GM18951 (cell line): ENCODE results near the gene LINGO3.
"Not testable (repeated sequence)": the region's sequence is repeated elsewhere in the genome, so short reads cannot be mapped to it uniquely, and the experiment has no call there.

ENCODE experiments used
- POLR2A ChIP-seq: IDR thresholded peaks from 4 replicates; pipeline ENCODE4 v1.6.1; 2011; ENCODE audit warnings: mild to moderate bottlenecking; ENCODE audit not compliant: insufficient read length, insufficient read depth; ENCODE audit errors: extremely low read depth
- in situ Hi-C: fragments of 300-500 bp; cut with MboI; formaldehyde crosslinking; loops from one replicate; pipeline ENCODE4 v1.12.0; 2022; ENCODE audit warnings: low sequenced_read_pairs, mixed read lengths, inconsistent platforms; ENCODE audit not compliant: unreplicated experiment

The LINGO3 gene

GRCh38 chr19:2308114-2308556 lies at the start of gene LINGO3:
LINGO3 (minus strand) TSS chr19:2308154; CDS start chr19:2291776, 16,378 bp downstream.
- no peak for TF ChIP-seq POLR2A
- in situ Hi-C loops: no loop called here

GRCh38 chr19:2356036-2356646 lies 48.2 kb upstream of the LINGO3 start:
- in situ Hi-C loops: no loop called here
- no peak for TF ChIP-seq POLR2A

GRCh38 chr19:2355168-2356035 lies 47.4 kb upstream of the LINGO3 start:
- no peak for TF ChIP-seq POLR2A
- in situ Hi-C loops: no loop called here

- in situ Hi-C loops: no loop called here
- TF ChIP-seq POLR2A: no peak
Observed at GRCh38 chr19:2354670-2355069, 46.7 kb upstream of the LINGO3 start.

GRCh38 chr19:2353887-2354592 lies 46.1 kb upstream of the LINGO3 start:
- no peak for TF ChIP-seq POLR2A
- in situ Hi-C loops: no loop called here

GRCh38 chr19:2353159-2353886 lies 45.4 kb upstream of the LINGO3 start:
- no peak for TF ChIP-seq POLR2A
- in situ Hi-C loops: no loop called here

- no peak for TF ChIP-seq POLR2A
Observed at GRCh38 chr19:2352121-2352520, 44.2 kb upstream of the LINGO3 start.

GRCh38 chr19:2351591-2351990 lies 43.6 kb upstream of the LINGO3 start:
- in situ Hi-C loops: no loop called here
- TF ChIP-seq POLR2A: no peak

More at GRCh38 chr19:2352121-2352520, 44.2 kb upstream of the LINGO3 start:
- in situ Hi-C loops: no loop called here

GRCh38 chr19:2350656-2351055 lies 42.7 kb upstream of the LINGO3 start:
- TF ChIP-seq POLR2A: no peak
- in situ Hi-C loops: no loop called here

GRCh38 chr19:2349818-2350217 lies 41.9 kb upstream of the LINGO3 start:
- in situ Hi-C loops: not testable (repeated sequence)

- in situ Hi-C loops: no loop called here
- no peak for TF ChIP-seq POLR2A
Observed at GRCh38 chr19:2345794-2346663, 38.1 kb upstream of the LINGO3 start.

- in situ Hi-C loops: no loop called here
- no peak for TF ChIP-seq POLR2A
Observed at GRCh38 chr19:2345076-2345475, 37.1 kb upstream of the LINGO3 start.

- TF ChIP-seq POLR2A: no peak
- in situ Hi-C loops: no loop called here
Observed at GRCh38 chr19:2344381-2344870, 36.5 kb upstream of the LINGO3 start.
